ENCODE measurements around the gene NAAA. TPM values are rescaled to one million over a fixed set of nuclear protein-coding genes. Genes with fewer than 3 reads are reported as not detected.
A peak's percentile ranks its signal among the peaks of the same experiment; 100 is the strongest.

The NAAA gene
- total RNA-seq, 1 experiment from 2014 or later, result 8.9 TPM

DNA sequence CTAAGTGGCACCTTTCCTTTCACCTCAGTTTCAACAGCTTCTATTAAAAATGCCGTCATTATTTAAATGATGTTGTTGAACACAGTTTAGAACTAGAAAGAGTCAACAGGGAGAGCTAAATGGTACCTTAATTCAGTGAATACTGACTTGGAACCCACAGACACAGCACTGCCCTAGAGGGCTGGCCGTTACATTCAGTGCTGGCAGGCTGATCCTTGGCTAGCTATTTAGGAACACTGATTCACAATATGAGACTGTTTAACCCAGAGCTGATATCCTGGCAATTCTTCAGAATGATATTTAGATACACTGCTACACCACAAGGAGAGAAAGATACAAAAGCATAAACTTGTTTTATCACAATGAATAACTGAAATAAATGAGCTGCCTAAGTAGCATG, 12.7 kb upstream of the NAAA start:
- Mint-ChIP-seq H3K27me3 (ENCODE audit: insufficient read depth, unreplicated experiment) (no peaks in the 10 kb centered on the region), H3K4me1 (ENCODE audit: insufficient read depth, unreplicated experiment) (no peaks in the 10 kb centered on the region), H3K4me3 (ENCODE audit: unreplicated experiment) (no peak overlapping the region), H3K9me3 (ENCODE audit: unreplicated experiment) (no peaks in the 10 kb centered on the region), H3K27ac (ENCODE audit: low read depth, unreplicated experiment) (no peak overlapping the region), H3K36me3 (ENCODE audit: insufficient read depth, unreplicated experiment) (peaks cover 91% of the 10 kb centered on the region)
- TF ChIP-seq, protein P1, sequence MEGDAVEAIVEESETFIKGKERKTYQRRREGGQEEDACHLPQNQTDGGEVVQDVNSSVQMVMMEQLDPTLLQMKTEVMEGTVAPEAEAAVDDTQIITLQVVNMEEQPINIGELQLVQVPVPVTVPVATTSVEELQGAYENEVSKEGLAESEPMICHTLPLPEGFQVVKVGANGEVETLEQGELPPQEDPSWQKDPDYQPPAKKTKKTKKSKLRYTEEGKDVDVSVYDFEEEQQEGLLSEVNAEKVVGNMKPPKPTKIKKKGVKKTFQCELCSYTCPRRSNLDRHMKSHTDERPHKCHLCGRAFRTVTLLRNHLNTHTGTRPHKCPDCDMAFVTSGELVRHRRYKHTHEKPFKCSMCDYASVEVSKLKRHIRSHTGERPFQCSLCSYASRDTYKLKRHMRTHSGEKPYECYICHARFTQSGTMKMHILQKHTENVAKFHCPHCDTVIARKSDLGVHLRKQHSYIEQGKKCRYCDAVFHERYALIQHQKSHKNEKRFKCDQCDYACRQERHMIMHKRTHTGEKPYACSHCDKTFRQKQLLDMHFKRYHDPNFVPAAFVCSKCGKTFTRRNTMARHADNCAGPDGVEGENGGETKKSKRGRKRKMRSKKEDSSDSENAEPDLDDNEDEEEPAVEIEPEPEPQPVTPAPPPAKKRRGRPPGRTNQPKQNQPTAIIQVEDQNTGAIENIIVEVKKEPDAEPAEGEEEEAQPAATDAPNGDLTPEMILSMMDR (IDR thresholded peaks at IDR 0.05; ENCODE audit: unreplicated experiment), result no peak
- intact Hi-C loops (cut with micrococcal nuclease), result no loop called here
- no TSS peak for BruUV-seq (replicated peaks)
- ChIA-PET CTCF (interaction anchor here (0.7 to 1.1 kb wide), 2 partner anchors 42 to 45 kb away, joined by 3 to 5 read pairs; no protein-coding TSS in a partner anchor), POLR2A (interaction anchor here (0.7 kb wide), 1 partner anchor 37 kb away, joined by 3 read pairs; the partner anchor contains the start of gene SDAD1)
- DNase-seq (ENCODE audit: unreplicated experiment), result no peak

DNA sequence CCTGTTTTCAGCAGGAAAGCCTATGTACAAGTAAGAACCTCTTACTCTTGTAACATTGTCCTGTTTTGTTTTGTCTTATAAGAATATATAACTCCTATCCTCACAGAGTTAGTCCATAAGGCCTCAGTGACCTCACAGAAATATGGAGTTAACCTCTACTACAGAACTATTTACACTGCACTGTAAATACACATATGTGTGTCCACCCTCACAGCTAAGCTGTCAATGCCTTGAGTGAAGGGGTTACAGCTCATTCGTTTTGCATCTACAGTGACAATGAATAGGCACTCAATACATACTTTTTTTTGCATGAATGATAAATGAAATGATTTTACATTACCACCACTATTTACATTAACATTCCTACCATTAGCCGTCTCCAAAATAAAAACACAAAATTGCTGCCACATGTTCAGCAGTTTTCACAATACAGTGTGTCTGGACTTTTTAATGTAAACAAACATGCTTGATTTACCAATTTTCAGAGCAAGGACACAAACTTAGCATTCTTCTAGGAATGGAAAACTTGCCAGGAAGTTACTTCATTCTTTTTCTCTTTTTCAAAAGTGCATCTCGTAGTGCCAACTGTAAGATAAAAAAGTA, 9.5 kb upstream of the NAAA start:
- peaks cover 87% of the 10 kb centered on the region for H3K36me3 Mint-ChIP-seq (ENCODE audit: insufficient read depth, unreplicated experiment)
- CTCF ChIA-PET, result interaction anchor here (0.6 to 1.2 kb wide), 3 partner anchors 14 to 188 kb away, joined by 3 to 4 read pairs (median 3); no protein-coding TSS in a partner anchor

DNA sequence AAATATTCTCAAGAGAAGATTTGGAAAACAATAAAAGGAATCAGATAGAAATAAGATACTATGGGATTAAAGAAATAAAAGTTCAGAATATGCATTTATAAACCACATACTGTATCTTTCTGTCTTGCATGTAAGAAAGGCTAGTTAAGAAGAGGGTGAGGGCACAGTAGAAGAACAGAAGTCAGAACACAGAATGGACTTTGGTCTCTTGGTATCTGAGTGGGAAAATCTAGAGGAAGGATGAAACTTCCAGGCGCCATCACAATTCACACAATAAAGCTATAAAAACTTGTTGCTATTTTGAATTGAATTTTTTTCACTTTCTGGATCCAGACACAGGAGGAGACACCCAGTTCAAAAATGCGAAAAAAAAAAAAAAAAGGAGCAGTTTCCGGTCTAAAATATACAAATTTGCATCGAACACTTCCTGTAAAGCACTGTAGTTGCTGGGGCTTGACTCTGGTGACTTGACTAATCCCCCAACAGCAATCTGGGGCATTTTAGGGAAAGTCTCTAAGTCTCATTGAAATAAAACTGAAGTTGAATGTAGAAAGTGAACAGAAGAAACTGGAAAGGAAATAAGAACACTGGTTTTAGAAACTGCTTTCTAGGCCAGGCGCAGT, 8.1 kb upstream of the NAAA start:
- H3K4me1 Mint-ChIP-seq (ENCODE audit: insufficient read depth, unreplicated experiment), result no peaks in the 10 kb centered on the region
- intact Hi-C loops (cut with micrococcal nuclease), result no loop called here
- H3K27me3 Mint-ChIP-seq (ENCODE audit: insufficient read depth, unreplicated experiment), result no peaks in the 10 kb centered on the region
- no peak for DNase-seq (ENCODE audit: unreplicated experiment)
- TF ChIP-seq, protein P1 (IDR thresholded peaks at IDR 0.05; ENCODE audit: unreplicated experiment), result no peak
- ChIA-PET CTCF (interaction anchor here (1.2 kb wide), 1 partner anchor 12 kb away, joined by 4 read pairs; no protein-coding TSS in a partner anchor), POLR2A (interaction anchor here (1.4 kb wide), 1 partner anchor 9 kb away, joined by 5 read pairs; no protein-coding TSS in a partner anchor)
- H3K9me3 Mint-ChIP-seq (ENCODE audit: unreplicated experiment), result no peaks in the 10 kb centered on the region
- no peak overlapping the region for H3K4me3 Mint-ChIP-seq (ENCODE audit: unreplicated experiment)
- no peak overlapping the region for H3K27ac Mint-ChIP-seq (ENCODE audit: low read depth, unreplicated experiment)
- BruUV-seq (replicated peaks), result no TSS peak
- peaks cover 82% of the 10 kb centered on the region for H3K36me3 Mint-ChIP-seq (ENCODE audit: insufficient read depth, unreplicated experiment)

More for the DNA sequence above, 9.5 kb upstream of the NAAA start:
- H3K27me3 Mint-ChIP-seq (ENCODE audit: insufficient read depth, unreplicated experiment), result no peaks in the 10 kb centered on the region
- no peaks in the 10 kb centered on the region for H3K9me3 Mint-ChIP-seq (ENCODE audit: unreplicated experiment)
- no peaks in the 10 kb centered on the region for H3K4me1 Mint-ChIP-seq (ENCODE audit: insufficient read depth, unreplicated experiment)
- H3K4me3 Mint-ChIP-seq (ENCODE audit: unreplicated experiment), result no peak overlapping the region
- TSS peak; percentile 70 for BruUV-seq (replicated peaks)
- POLR2A ChIA-PET, result interaction anchor here (0.7 kb wide), 1 partner anchor 150 kb away, joined by 3 read pairs; no protein-coding TSS in a partner anchor
- no peak for DNase-seq (ENCODE audit: unreplicated experiment)
- no peak overlapping the region for H3K27ac Mint-ChIP-seq (ENCODE audit: low read depth, unreplicated experiment)
- intact Hi-C loops (cut with micrococcal nuclease), result no loop called here
- TF ChIP-seq, protein P1 (IDR thresholded peaks at IDR 0.05; ENCODE audit: unreplicated experiment), result no peak
